Stimulated activated CD4-positive, alpha-beta T cell treated with anti-CD3 and anti-CD28 coated beads, Interleukin-2, amount 100 ng/mL, for 24 hours (primary cell): Measurements from ENCODE around the gene NUTM2A.
"Not testable (repeated sequence)": the region's sequence is repeated elsewhere in the genome, so short reads cannot be mapped to it uniquely, and the experiment has no call there.

Source experiments
- DNase-seq, 2 donors: peaks; one replicate each; pipeline ENCODE4 v3.0.0-alpha.2; 2020

The NUTM2A gene

DNA sequence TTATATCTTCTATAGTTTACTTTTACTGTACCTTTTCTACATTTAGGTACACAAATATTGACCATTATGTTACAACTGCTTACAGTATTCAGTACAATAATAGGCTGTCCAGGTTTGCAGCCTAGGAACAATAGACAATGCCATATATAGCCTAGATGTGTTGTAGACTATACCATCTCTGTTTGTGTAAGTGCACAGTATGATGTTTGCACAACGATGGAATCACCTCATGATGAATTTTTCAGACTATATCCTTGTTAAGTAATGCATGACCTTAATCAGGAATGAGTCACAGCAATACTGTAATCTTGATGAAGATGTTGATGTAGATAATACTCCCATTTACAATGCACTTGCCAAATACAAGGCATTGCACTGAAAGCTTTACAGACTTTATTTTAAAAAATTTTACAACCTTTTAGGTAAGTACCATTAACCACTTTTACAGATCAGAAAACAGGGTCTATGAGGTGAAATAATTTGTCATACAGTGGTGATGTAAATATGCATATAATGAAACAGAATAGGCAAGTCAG is 23.6 kb downstream of the NUTM2A start:
- not testable (repeated sequence) for DNase-seq

- DNase-seq = not testable (repeated sequence)
Measured at GRCh38 chr10:87280749-87281392, 55.6 kb downstream of the NUTM2A start.
